ENCODE data around the gene ITGB1BP2.
A peak's percentile ranks its signal among the peaks of the same experiment; 100 is the strongest.
"Not testable (repeated sequence)": the region's sequence is repeated elsewhere in the genome, so short reads cannot be mapped to it uniquely, and the experiment has no call there.

Gene ITGB1BP2

GRCh38 chrX:71301195-71301924 lies at the start of gene ITGB1BP2:
Gene ITGB1BP2, plus strand, starts transcription at chrX:71301750. Its CDS starts 57 bp downstream, at chrX:71301807.
- DNase-seq, result no peak

- no peak for DNase-seq
Measured at GRCh38 chrX:71252221-71252620, 49.3 kb upstream of the ITGB1BP2 start.

GRCh38 chrX:71253253-71254091 lies 48.1 kb upstream of the ITGB1BP2 start:
- peak; percentile 33 to 41 for DNase-seq

- DNase-seq, result peak; percentile 75 to 77
Measured at GRCh38 chrX:71254092-71254963, 47.2 kb upstream of the ITGB1BP2 start, which contains the start of gene ZMYM3. Gene ZMYM3, minus strand, starts transcription at chrX:71254140. Its CDS starts 885 bp downstream, at chrX:71253255.

- no peak for DNase-seq
Measured at GRCh38 chrX:71256051-71256450, 45.5 kb upstream of the ITGB1BP2 start.

- DNase-seq, result no peak
Measured at GRCh38 chrX:71256856-71257255, 44.7 kb upstream of the ITGB1BP2 start.

GRCh38 chrX:71268624-71269023 lies 32.9 kb upstream of the ITGB1BP2 start:
- DNase-seq, result not testable (repeated sequence)

- DNase-seq, result no peak
Measured at GRCh38 chrX:71269801-71270395, 31.7 kb upstream of the ITGB1BP2 start.

GRCh38 chrX:71272313-71272712 lies 29.2 kb upstream of the ITGB1BP2 start:
- DNase-seq, result not testable (repeated sequence)

- DNase-seq, result not testable (repeated sequence)
Measured at GRCh38 chrX:71281300-71281699, 20.2 kb upstream of the ITGB1BP2 start.

- DNase-seq, result peak; percentile 55 to 62
Measured at GRCh38 chrX:71282514-71283402, 18.8 kb upstream of the ITGB1BP2 start.

- DNase-seq, result peak; percentile 75 to 82
Measured at GRCh38 chrX:71283403-71284143, 18.0 kb upstream of the ITGB1BP2 start, which contains the start of gene NONO. Gene NONO, plus strand, starts transcription at chrX:71283635. Its CDS starts 7,003 bp downstream, at chrX:71290638.

GRCh38 chrX:71285929-71286328 lies 15.6 kb upstream of the ITGB1BP2 start:
- no peak for DNase-seq

GRCh38 chrX:71291381-71291780 lies 10.2 kb upstream of the ITGB1BP2 start:
- DNase-seq, result no peak

GRCh38 chrX:71292669-71293365 lies 8.7 kb upstream of the ITGB1BP2 start:
- no peak for DNase-seq

- no peak for DNase-seq
Measured at GRCh38 chrX:71296806-71297205, 4.7 kb upstream of the ITGB1BP2 start.

GRCh38 chrX:71298119-71298518 lies 3.4 kb upstream of the ITGB1BP2 start:
- no peak for DNase-seq

GRCh38 chrX:71300064-71300463 lies 1.5 kb upstream of the ITGB1BP2 start:
- not testable (repeated sequence) for DNase-seq

- DNase-seq, result not testable (repeated sequence)
Measured at GRCh38 chrX:71300495-71300894, 1.1 kb upstream of the ITGB1BP2 start.
